Ovary (tissue), 3 donors: ENCODE data around the gene PTPRQ.

ENCODE experiments used
- EP300 ChIP-seq: sonication (generic); formaldehyde crosslinking; IDR thresholded peaks from one replicate; pipeline ENCODE4 v1.6.1; 2017; ENCODE audit warnings: antibody characterized with exemption
- TF ChIP-seq, protein P1 (sequence below), 3 donors: fragments of 450-650 bp in 2 of 3; fragments of 200-600 bp in 1 of 3; IDR thresholded peaks; one replicate each; pipeline versions ENCODE4 v1.5.1 to v1.8.0; 2016 to 2022; ENCODE audit warnings: antibody characterized with exemption in 3 of 3, mild to moderate bottlenecking in 1 of 3
- donor health status: DM: no; HTN: no; CAD: no.

DNA sequence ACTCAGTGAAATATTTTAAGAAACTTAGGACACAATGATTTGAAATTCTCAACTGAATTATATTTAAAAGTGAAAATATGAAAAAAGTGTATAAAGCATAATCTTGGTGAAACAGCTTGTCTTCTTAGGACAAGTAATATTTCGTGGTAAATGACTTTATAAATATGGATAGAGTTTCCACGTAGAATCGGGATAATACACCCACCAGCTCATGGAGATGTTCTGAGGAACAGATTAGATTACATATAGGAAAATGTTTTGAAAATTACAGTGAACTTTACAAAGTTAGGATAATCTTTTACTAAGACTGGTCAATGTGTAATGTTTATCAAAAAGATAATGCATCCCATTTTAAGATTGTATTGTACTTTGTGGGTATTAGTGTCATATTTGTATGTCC lies 237.8 kb downstream of the PTPRQ start:
- TF ChIP-seq, protein P1, sequence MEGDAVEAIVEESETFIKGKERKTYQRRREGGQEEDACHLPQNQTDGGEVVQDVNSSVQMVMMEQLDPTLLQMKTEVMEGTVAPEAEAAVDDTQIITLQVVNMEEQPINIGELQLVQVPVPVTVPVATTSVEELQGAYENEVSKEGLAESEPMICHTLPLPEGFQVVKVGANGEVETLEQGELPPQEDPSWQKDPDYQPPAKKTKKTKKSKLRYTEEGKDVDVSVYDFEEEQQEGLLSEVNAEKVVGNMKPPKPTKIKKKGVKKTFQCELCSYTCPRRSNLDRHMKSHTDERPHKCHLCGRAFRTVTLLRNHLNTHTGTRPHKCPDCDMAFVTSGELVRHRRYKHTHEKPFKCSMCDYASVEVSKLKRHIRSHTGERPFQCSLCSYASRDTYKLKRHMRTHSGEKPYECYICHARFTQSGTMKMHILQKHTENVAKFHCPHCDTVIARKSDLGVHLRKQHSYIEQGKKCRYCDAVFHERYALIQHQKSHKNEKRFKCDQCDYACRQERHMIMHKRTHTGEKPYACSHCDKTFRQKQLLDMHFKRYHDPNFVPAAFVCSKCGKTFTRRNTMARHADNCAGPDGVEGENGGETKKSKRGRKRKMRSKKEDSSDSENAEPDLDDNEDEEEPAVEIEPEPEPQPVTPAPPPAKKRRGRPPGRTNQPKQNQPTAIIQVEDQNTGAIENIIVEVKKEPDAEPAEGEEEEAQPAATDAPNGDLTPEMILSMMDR (IDR thresholded peaks at IDR 0.05): no peak
- no peak for TF ChIP-seq EP300
